GM19438 (cell line): ENCODE results near the gene MAGEA3.
"Not testable (repeated sequence)": the region's sequence is repeated elsewhere in the genome, so short reads cannot be mapped to it uniquely, and the experiment has no call there.

Experiments used
- ATAC-seq: cut with Tn5 transposase; IDR thresholded peaks from one replicate; pipeline ENCODE4 v1.9.1; 2021; ENCODE audit warnings: low read depth; ENCODE audit not compliant: unreplicated experiment

The MAGEA3 gene

GRCh38 chrX:152735101-152735500 is 36.5 kb downstream of the MAGEA3 start:
- ATAC-seq: no peak

GRCh38 chrX:152735860-152736511 is 37.4 kb downstream of the MAGEA3 start:
- no peak for ATAC-seq

GRCh38 chrX:152736528-152736927 is 37.9 kb downstream of the MAGEA3 start:
- ATAC-seq: not testable (repeated sequence)

- no peak for ATAC-seq
Observed at GRCh38 chrX:152738560-152738959, 40.0 kb downstream of the MAGEA3 start.
